Smooth muscle cell (in vitro differentiated cells): ENCODE results near the gene TFAP2E. TPM values are rescaled to one million over a fixed set of nuclear protein-coding genes. Genes with fewer than 3 reads are reported as not detected.

ENCODE experiments used
- DNase-seq: peaks from one replicate; lab custom pipeline; 2025; ENCODE audit not compliant: unreplicated experiment; lab: John Stamatoyannopoulos, UW
- H2AFZ ChIP-seq: fragments of 200-600 bp; sonication (generic); 2 replicates; pipeline ENCODE4 v1.6.0; 2016; ENCODE audit warnings: antibody characterized with exemption, low read depth, mild to moderate bottlenecking
- H3F3A ChIP-seq: fragments of 200-600 bp; sonication (generic); 2 replicates; pipeline ENCODE4 v1.6.0; 2017; ENCODE audit warnings: antibody characterized with exemption, low read depth
- H3K27ac ChIP-seq: fragments of 200-600 bp; sonication (generic); 2 replicates; pipeline ENCODE4 v1.5.1; 2016; ENCODE audit warnings: low read depth, mild to moderate bottlenecking
- H3K27me3 ChIP-seq: fragments of 200-600 bp; sonication (generic); 2 replicates; pipeline ENCODE4 v1.6.1; 2016; ENCODE audit warnings: low read depth, mild to moderate bottlenecking
- H3K36me3 ChIP-seq: fragments of 200-600 bp; sonication (generic); 2 replicates; pipeline ENCODE4 v1.5.1; 2016; ENCODE audit warnings: low read depth
- H3K4me1 ChIP-seq: fragments of 200-600 bp; sonication (generic); 2 replicates; pipeline ENCODE4 v1.5.1; 2016; ENCODE audit warnings: low read depth
- H3K4me2 ChIP-seq: fragments of 200-600 bp; sonication (generic); 2 replicates; pipeline ENCODE4 v1.6.0; 2016; ENCODE audit warnings: mild to moderate bottlenecking
- H3K4me3 ChIP-seq: fragments of 200-600 bp; sonication (generic); 2 replicates; pipeline ENCODE4 v1.5.1; 2016; ENCODE audit warnings: mild to moderate bottlenecking
- H3K79me2 ChIP-seq: fragments of 200-600 bp; sonication (generic); 2 replicates; pipeline ENCODE4 v1.6.0; 2016; ENCODE audit warnings: low read depth, mild to moderate bottlenecking
- H3K9ac ChIP-seq: fragments of 200-600 bp; sonication (generic); 2 replicates; pipeline ENCODE4 v1.6.0; 2016; ENCODE audit warnings: low read depth
- H3K9me3 ChIP-seq: fragments of 200-600 bp; sonication (generic); replicated peaks from 2 replicates; pipeline ENCODE4 v1.5.1; 2016; ENCODE audit warnings: low read depth
- H4K20me1 ChIP-seq: fragments of 200-600 bp; sonication (generic); 2 replicates; pipeline ENCODE4 v1.6.0; 2016; ENCODE audit warnings: low read depth
- CTCF ChIP-seq: fragments of 200-600 bp; sonication (generic); IDR thresholded peaks from 2 replicates; pipeline ENCODE4 v1.5.1; 2017; ENCODE audit warnings: borderline replicate concordance, mild to moderate bottlenecking, antibody characterized with exemption; ENCODE audit not compliant: insufficient read depth, poor library complexity, severe bottlenecking
- WGBS: methylation state at CpG from one replicate; pipeline ENCODE4 v1.1.7; 2016; ENCODE audit warnings: low lambda C conversion rate; 5-methylcytosine and 5-hydroxymethylcytosine counted together
- polyA plus RNA-seq: library from polyadenylated mRNA; unstranded; fragments of >200 nt; fragmentation: Nextera tagmentation; extraction: Ambion mirVana; gene quantifications from 2 replicates; pipeline ENCODE4 v1.2.1, GENCODE V29; 2016
- total RNA-seq: library from RNA; depleted of rRNA; stranded (reverse); fragments of >200 nt; gene quantifications from 2 replicates; pipeline ENCODE4 v1.2.3, GENCODE V29; 2014

The TFAP2E gene
- total and polyA plus RNA-seq, 2 experiments from 2014 or later, result 0.30 to 0.36 TPM

GRCh38 chr1:35535243-35535642, 37.9 kb upstream of the TFAP2E start:
- no peak overlapping the region for H3K4me3 ChIP-seq
- H3F3A ChIP-seq, result no peaks in the 10 kb centered on the region
- peaks cover 12% of the 10 kb centered on the region for H3K36me3 ChIP-seq
- H3K27ac ChIP-seq, result no peak overlapping the region
- no peak overlapping the region for H2AFZ ChIP-seq
- DNase-seq, result no peak
- H3K79me2 ChIP-seq, result peaks cover 34% of the 10 kb centered on the region
- H3K4me1 ChIP-seq, result peaks cover 11% of the 10 kb centered on the region
- peaks cover 74% of the 10 kb centered on the region for H4K20me1 ChIP-seq
- H3K4me2 ChIP-seq, result no peak overlapping the region
- TF ChIP-seq CTCF, result no peak
- H3K9ac ChIP-seq, result no peak overlapping the region
- H3K9me3 ChIP-seq, result peaks cover 4% of the 10 kb centered on the region
- H3K27me3 ChIP-seq, result no peaks in the 10 kb centered on the region

- Histone ChIP-seq H2AFZ (no peak overlapping the region), H3K9ac (no peak overlapping the region), H3K27me3 (no peaks in the 10 kb centered on the region), H3K9me3 (no peaks in the 10 kb centered on the region), H3K36me3 (no peaks in the 10 kb centered on the region), H3K4me3 (no peak overlapping the region), H3K4me1 (peaks cover 11% of the 10 kb centered on the region), H3K4me2 (no peak overlapping the region), H4K20me1 (peaks cover 88% of the 10 kb centered on the region), H3F3A (no peaks in the 10 kb centered on the region), H3K79me2 (peaks cover 34% of the 10 kb centered on the region), H3K27ac (no peak overlapping the region)
- 87% methylated on average over 2 of the region's 2 CpGs for WGBS
- DNase-seq, result no peak
- TF ChIP-seq CTCF, result no peak
These were observed 36.5 kb upstream of the TFAP2E start for GRCh38 chr1:35536556-35537162.

GRCh38 chr1:35537806-35538205, 35.3 kb upstream of the TFAP2E start:
- no peak for TF ChIP-seq CTCF
- peaks cover 11% of the 10 kb centered on the region for H3K4me1 ChIP-seq
- no peaks in the 10 kb centered on the region for H3K36me3 ChIP-seq
- no peaks in the 10 kb centered on the region for H3K9me3 ChIP-seq
- H4K20me1 ChIP-seq, result peaks cover 99% of the 10 kb centered on the region
- no peaks in the 10 kb centered on the region for H3K27me3 ChIP-seq
- DNase-seq, result no peak
- no peaks in the 10 kb centered on the region for H3F3A ChIP-seq
- H3K79me2 ChIP-seq, result peaks cover 43% of the 10 kb centered on the region
- H3K4me3 ChIP-seq, result no peak overlapping the region
- 61% methylated on average over 1 of the region's 1 CpG for WGBS
- peak overlapping the region; percentile 27 for H3K4me2 ChIP-seq
- H3K27ac ChIP-seq, result no peak overlapping the region
- H2AFZ ChIP-seq, result no peak overlapping the region
- no peak overlapping the region for H3K9ac ChIP-seq
